C4-2B (cell line): Measurements from ENCODE around the gene CSNK2A1.

Experiments used
- ZFX ChIP-seq: fragments of 450-650 bp; IDR thresholded peaks from 2 replicates; pipeline ENCODE4 v1.6.1; 2017
- TF ChIP-seq, protein P1 (sequence below): fragments of 450-650 bp; conservative IDR thresholded peaks from 2 replicates; pipeline ENCODE4 v1.5.1; 2017; ENCODE audit warnings: mild to moderate bottlenecking

DNA sequence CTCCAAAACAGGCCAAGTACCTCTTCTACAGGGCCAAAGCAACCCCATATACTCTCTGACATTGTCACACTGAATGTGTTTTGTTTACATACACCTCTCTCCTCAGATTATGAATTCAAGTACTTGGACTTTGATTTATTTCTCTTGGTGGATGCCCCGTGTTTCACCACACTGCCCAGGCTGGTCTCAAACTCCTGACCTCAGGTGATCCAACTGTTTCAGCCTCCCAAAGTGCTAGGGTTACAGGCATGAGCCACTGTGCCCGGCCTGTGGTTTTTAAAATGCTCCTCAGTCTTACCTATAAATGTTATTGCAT, 16.1 kb downstream of the CSNK2A1 start:
- TF ChIP-seq, protein P1, sequence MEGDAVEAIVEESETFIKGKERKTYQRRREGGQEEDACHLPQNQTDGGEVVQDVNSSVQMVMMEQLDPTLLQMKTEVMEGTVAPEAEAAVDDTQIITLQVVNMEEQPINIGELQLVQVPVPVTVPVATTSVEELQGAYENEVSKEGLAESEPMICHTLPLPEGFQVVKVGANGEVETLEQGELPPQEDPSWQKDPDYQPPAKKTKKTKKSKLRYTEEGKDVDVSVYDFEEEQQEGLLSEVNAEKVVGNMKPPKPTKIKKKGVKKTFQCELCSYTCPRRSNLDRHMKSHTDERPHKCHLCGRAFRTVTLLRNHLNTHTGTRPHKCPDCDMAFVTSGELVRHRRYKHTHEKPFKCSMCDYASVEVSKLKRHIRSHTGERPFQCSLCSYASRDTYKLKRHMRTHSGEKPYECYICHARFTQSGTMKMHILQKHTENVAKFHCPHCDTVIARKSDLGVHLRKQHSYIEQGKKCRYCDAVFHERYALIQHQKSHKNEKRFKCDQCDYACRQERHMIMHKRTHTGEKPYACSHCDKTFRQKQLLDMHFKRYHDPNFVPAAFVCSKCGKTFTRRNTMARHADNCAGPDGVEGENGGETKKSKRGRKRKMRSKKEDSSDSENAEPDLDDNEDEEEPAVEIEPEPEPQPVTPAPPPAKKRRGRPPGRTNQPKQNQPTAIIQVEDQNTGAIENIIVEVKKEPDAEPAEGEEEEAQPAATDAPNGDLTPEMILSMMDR, result no peak
- TF ChIP-seq ZFX, result no peak
